ENCODE results near the gene PEX19. TPM values are rescaled to one million over a fixed set of nuclear protein-coding genes. Genes with fewer than 3 reads are reported as not detected.

PEX19 gene
- total and polyA plus RNA-seq, 10 of the 15 experiments (the other 5 are each of a cell fraction or from before 2014, with no cell fraction given): 27.1 to 58.1 (median 39.6) TPM

DNA sequence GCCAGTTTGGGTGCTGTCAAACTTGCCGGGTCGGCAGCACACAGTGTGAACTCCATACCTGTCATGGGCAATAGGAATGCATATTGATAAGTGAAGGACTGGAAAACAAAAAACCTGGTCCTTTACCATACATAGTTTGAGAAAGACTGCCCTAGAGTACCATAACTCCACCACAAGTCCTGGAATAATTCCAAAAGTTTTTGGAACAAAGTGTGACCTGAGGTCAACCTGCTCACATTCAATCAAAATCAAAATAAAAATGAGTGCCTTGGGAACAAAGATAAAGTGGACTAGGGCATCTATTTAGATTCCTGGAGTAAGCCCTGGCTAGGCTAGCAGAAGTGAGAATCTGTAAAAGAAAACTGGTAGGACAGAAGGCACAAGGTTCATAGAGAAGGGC, 7.6 kb downstream of the PEX19 start:
- Histone ChIP-seq H3K79me2 (ENCODE audit: control insufficient read depth, insufficient read depth, low read length) (no peaks in the 10 kb centered on the region), H3K4me3 (no peak overlapping the region), H4K20me1 (ENCODE audit: control insufficient read depth, insufficient read depth) (no peaks in the 10 kb centered on the region), H3K36me3 (ENCODE audit: control insufficient read depth in 2 of 2, insufficient read depth in 2 of 2, low read length in 1 of 2) (peaks cover 1 to 14% of the 10 kb centered on the region in 2 experiments), H2AFZ (ENCODE audit: control insufficient read depth, low read depth, low read length) (no peak overlapping the region), H3K4me2 (ENCODE audit: control insufficient read depth, insufficient read depth) (no peak overlapping the region), H3K27me3 (replicated peaks in 1 of 2; ENCODE audit: control insufficient read depth in 2 of 2, insufficient read depth in 2 of 2, low read length in 1 of 2) (no peaks in the 10 kb centered on the region), H3K9ac (ENCODE audit: control insufficient read depth, insufficient read depth, low read length) (no peak overlapping the region), H3K27ac (ENCODE audit: control insufficient read depth, insufficient read depth) (no peak overlapping the region), H3K4me1 (ENCODE audit: control insufficient read depth, insufficient read depth, low read length) (no peaks in the 10 kb centered on the region), H3K9me3 (replicated peaks; ENCODE audit: control insufficient read depth, insufficient read depth, low read length) (no peaks in the 10 kb centered on the region)
- POLR2A ChIA-PET: no interaction called here
- DNase-seq (ENCODE audit: low read depth, low spot score) (no peak), FAIRE-seq (no peak), ATAC-seq (no peak)
- no TSS peak for BruUV-seq (replicated peaks)
- SMC1A ChIA-PET (ENCODE audit: uncharacterized antibody, unreplicated experiment): interaction anchor here (0.9 to 1.5 kb wide), 2 partner anchors 25 to 84 kb away, joined by 4 to 5 read pairs; no protein-coding TSS in a partner anchor
- CTCF ChIA-PET: interaction anchor here (1.3 to 6.0 kb wide), 3 partner anchors 14 to 25 kb away, joined by 3 to 44 read pairs (median 3); no protein-coding TSS in a partner anchor
- TF ChIP-seq, protein P1, sequence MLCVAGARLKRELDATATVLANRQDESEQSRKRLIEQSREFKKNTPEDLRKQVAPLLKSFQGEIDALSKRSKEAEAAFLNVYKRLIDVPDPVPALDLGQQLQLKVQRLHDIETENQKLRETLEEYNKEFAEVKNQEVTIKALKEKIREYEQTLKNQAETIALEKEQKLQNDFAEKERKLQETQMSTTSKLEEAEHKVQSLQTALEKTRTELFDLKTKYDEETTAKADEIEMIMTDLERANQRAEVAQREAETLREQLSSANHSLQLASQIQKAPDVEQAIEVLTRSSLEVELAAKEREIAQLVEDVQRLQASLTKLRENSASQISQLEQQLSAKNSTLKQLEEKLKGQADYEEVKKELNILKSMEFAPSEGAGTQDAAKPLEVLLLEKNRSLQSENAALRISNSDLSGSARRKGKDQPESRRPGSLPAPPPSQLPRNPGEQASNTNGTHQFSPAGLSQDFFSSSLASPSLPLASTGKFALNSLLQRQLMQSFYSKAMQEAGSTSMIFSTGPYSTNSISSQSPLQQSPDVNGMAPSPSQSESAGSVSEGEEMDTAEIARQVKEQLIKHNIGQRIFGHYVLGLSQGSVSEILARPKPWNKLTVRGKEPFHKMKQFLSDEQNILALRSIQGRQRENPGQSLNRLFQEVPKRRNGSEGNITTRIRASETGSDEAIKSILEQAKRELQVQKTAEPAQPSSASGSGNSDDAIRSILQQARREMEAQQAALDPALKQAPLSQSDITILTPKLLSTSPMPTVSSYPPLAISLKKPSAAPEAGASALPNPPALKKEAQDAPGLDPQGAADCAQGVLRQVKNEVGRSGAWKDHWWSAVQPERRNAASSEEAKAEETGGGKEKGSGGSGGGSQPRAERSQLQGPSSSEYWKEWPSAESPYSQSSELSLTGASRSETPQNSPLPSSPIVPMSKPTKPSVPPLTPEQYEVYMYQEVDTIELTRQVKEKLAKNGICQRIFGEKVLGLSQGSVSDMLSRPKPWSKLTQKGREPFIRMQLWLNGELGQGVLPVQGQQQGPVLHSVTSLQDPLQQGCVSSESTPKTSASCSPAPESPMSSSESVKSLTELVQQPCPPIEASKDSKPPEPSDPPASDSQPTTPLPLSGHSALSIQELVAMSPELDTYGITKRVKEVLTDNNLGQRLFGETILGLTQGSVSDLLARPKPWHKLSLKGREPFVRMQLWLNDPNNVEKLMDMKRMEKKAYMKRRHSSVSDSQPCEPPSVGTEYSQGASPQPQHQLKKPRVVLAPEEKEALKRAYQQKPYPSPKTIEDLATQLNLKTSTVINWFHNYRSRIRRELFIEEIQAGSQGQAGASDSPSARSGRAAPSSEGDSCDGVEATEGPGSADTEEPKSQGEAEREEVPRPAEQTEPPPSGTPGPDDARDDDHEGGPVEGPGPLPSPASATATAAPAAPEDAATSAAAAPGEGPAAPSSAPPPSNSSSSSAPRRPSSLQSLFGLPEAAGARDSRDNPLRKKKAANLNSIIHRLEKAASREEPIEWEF (IDR thresholded peaks at IDR 0.05; ENCODE audit: insufficient replicate concordance, low read depth, low read length): no peak
- TF ChIP-seq BCL11A (IDR thresholded peaks at IDR 0.05; ENCODE audit: low read depth, low read length) (no peak), SIX5 (IDR thresholded peaks at IDR 0.05; ENCODE audit: low read depth, low read length, severe bottlenecking) (no peak)
- intact Hi-C loops (cut with micrococcal nuclease; ENCODE audit: unreplicated experiment): no loop called here
- WGBS (ENCODE audit: insufficient coverage, insufficient replicate concordance, low lambda C conversion rate, missing lambda C conversion rate): 100% methylated on average over 2 of the region's 2 CpGs
- RAD21 ChIA-PET (ENCODE audit: unreplicated experiment): no interaction called here
- in situ Hi-C loops (cut with MboI): no loop called here
